GM23338 (cell line): ENCODE data around the gene HBZ. TPM values are rescaled to one million over a fixed set of nuclear protein-coding genes. Genes with fewer than 3 reads are reported as not detected.

Source experiments
- ATAC-seq: fragments of 200-7000 bp; cut with Tn5 transposase; 3 replicates; pipeline ENCODE4 v1.9.1; 2020
- DNase-seq: peaks from one replicate; pipeline ENCODE4 v3.0.0-alpha.2; 2015; ENCODE audit warnings: low spot score
- H2AFZ ChIP-seq: fragments of 200-600 bp; sonication (generic); 2 replicates; pipeline ENCODE4 v1.8.0; 2016; ENCODE audit warnings: antibody characterized with exemption, mild to moderate bottlenecking, moderate library complexity
- H3F3A ChIP-seq: fragments of 200-600 bp; sonication (generic); replicated peaks from 2 replicates; pipeline ENCODE4 v1.8.0; 2017; ENCODE audit warnings: antibody characterized with exemption, mixed run types, low read depth
- H3K27ac ChIP-seq: fragments of 200-600 bp; sonication (generic); 2 replicates; pipeline ENCODE4 v1.6.1; 2016; ENCODE audit warnings: low read depth
- H3K27me3 ChIP-seq: fragments of 200-600 bp; sonication (generic); 2 replicates; pipeline ENCODE4 v1.8.0; 2016; ENCODE audit warnings: mild to moderate bottlenecking, mixed run types, moderate library complexity; ENCODE audit not compliant: insufficient read depth
- H3K36me3 ChIP-seq: fragments of 200-600 bp; sonication (generic); 2 replicates; pipeline ENCODE4 v1.8.0; 2016; ENCODE audit warnings: mild to moderate bottlenecking; ENCODE audit not compliant: insufficient read depth
- H3K4me1 ChIP-seq: fragments of 200-600 bp; sonication (generic); 2 replicates; pipeline ENCODE4 v1.8.0; 2016; ENCODE audit warnings: mild to moderate bottlenecking, moderate library complexity; ENCODE audit not compliant: insufficient read depth
- H3K4me2 ChIP-seq: fragments of 200-600 bp; sonication (generic); 2 replicates; pipeline ENCODE4 v1.7.1; 2017; ENCODE audit warnings: mixed run types
- H3K4me3 ChIP-seq: fragments of 200-600 bp; sonication (generic); 2 replicates; pipeline ENCODE4 v1.6.1; 2016; ENCODE audit warnings: mixed run types
- H3K79me2 ChIP-seq: fragments of 200-600 bp; sonication (generic); replicated peaks from 2 replicates; pipeline ENCODE4 v1.8.0; 2017; ENCODE audit warnings: mild to moderate bottlenecking; ENCODE audit not compliant: insufficient read depth
- H3K9me2 ChIP-seq: fragments of 200-600 bp; sonication (generic); 2 replicates; pipeline ENCODE4 v1.8.0; 2017; ENCODE audit not compliant: insufficient read depth
- H4K20me1 ChIP-seq: fragments of 200-600 bp; sonication (generic); replicated peaks from 2 replicates; pipeline ENCODE4 v1.8.0; 2017; ENCODE audit warnings: mild to moderate bottlenecking; ENCODE audit not compliant: insufficient read depth
- H3K27ac Mint-ChIP-seq: 2 replicates; pipeline ENCODE4 v1.8.0; 2020; ENCODE audit warnings: inconsistent platforms, mild to moderate bottlenecking, moderate library complexity, mixed read lengths
- H3K27me3 Mint-ChIP-seq: 3 replicates; pipeline ENCODE4 v1.8.0; 2022; ENCODE audit warnings: low read depth, mild to moderate bottlenecking, moderate library complexity, mixed read lengths, inconsistent platforms; ENCODE audit not compliant: insufficient read depth, poor library complexity
- H3K36me3 Mint-ChIP-seq: 3 replicates; pipeline ENCODE4 v1.8.0; 2021; ENCODE audit warnings: low read depth, mild to moderate bottlenecking, inconsistent platforms, moderate library complexity, mixed read lengths
- H3K4me1 Mint-ChIP-seq: 3 replicates; pipeline ENCODE4 v1.8.0; 2020; ENCODE audit warnings: mild to moderate bottlenecking, inconsistent platforms, mixed read lengths
- H3K4me3 Mint-ChIP-seq: 3 replicates; pipeline ENCODE4 v1.8.0; 2021; ENCODE audit warnings: moderate library complexity, mild to moderate bottlenecking, inconsistent platforms, mixed read lengths
- H3K9me3 Mint-ChIP-seq: 3 replicates; pipeline ENCODE4 v1.8.0; 2020; ENCODE audit warnings: moderate library complexity, mild to moderate bottlenecking, inconsistent platforms, mixed read lengths
- CREB1 ChIP-seq: fragments of 250-450 bp; sonication (Bioruptor Pico); IDR thresholded peaks from 2 replicates; pipeline ENCODE4 v1.5.0; 2020; ENCODE audit warnings: low read depth, mild to moderate bottlenecking, moderate library complexity
- EZH2 ChIP-seq: fragments of 200-600 bp; sonication (generic); IDR thresholded peaks from one replicate; pipeline ENCODE4 v1.8.0; 2017; ENCODE audit warnings: antibody characterized with exemption, mild to moderate bottlenecking, low read depth; ENCODE audit not compliant: unreplicated experiment
- EZH2phosphoT487 ChIP-seq: fragments of 200-600 bp; sonication (generic); IDR thresholded peaks from one replicate; pipeline ENCODE4 v1.8.1; 2018; ENCODE audit warnings: antibody characterized with exemption; ENCODE audit not compliant: unreplicated experiment
- NANOG ChIP-seq: IDR thresholded peaks from 2 replicates; pipeline ENCODE4 v1.6.1; 2016; ENCODE audit warnings: antibody characterized with exemption, borderline replicate concordance
- POLR2AphosphoS5 ChIP-seq: IDR thresholded peaks from 2 replicates; pipeline ENCODE4 v1.6.1; 2016; ENCODE audit warnings: antibody characterized with exemption, low read depth
- STAT1 ChIP-seq: IDR thresholded peaks from one replicate; pipeline ENCODE4 v1.6.1; 2016; ENCODE audit warnings: antibody characterized with exemption; ENCODE audit not compliant: unreplicated experiment
- ZNF114 ChIP-seq: fragments of 250-450 bp; sonication (Bioruptor Pico); IDR thresholded peaks from 2 replicates; pipeline ENCODE4 v1.5.0; 2020; ENCODE audit warnings: mild to moderate bottlenecking, moderate library complexity
- ZNF331 ChIP-seq: fragments of 250-450 bp; sonication (Bioruptor Pico); IDR thresholded peaks from 2 replicates; pipeline ENCODE4 v1.5.0; 2020; ENCODE audit warnings: low read depth, mild to moderate bottlenecking, moderate library complexity
- polyA plus RNA-seq: library from polyadenylated mRNA; unstranded; fragments of >200 nt; fragmentation: Nextera tagmentation; extraction: Ambion mirVana; gene quantifications from 2 replicates; pipeline ENCODE4 v1.2.1, GENCODE V29; 2016
- total RNA-seq: library from RNA; depleted of rRNA; stranded (reverse); fragments of >200 nt; shearing (Covaris generic); gene quantifications from 2 replicates; pipeline ENCODE4 v1.2.3, GENCODE V29; 2014
- TF ChIP-seq, protein P1 (sequence below), 2 experiments: fragments of 200-600 bp in 1 of 2; sonication (generic) in 1 of 2; conservative IDR thresholded peaks; 2 replicates each; pipeline versions ENCODE4 v1.5.1 to v1.6.1; 2016 to 2017; ENCODE audit warnings: antibody characterized with exemption in 2 of 2, low read depth in 2 of 2, mild to moderate bottlenecking in 2 of 2, moderate library complexity in 1 of 2
- TF ChIP-seq, protein P2 (sequence below): IDR thresholded peaks from one replicate; pipeline ENCODE4 v1.6.1; 2018; ENCODE audit warnings: antibody characterized with exemption; ENCODE audit not compliant: unreplicated experiment
- TF ChIP-seq, protein P3 (sequence below): IDR thresholded peaks from 2 replicates; pipeline ENCODE4 v1.6.1; 2016; ENCODE audit warnings: antibody characterized with exemption

Gene HBZ
- total and polyA plus RNA-seq, 2 experiments from 2014 or later: 0.39 TPM; not detected in 1

DNA sequence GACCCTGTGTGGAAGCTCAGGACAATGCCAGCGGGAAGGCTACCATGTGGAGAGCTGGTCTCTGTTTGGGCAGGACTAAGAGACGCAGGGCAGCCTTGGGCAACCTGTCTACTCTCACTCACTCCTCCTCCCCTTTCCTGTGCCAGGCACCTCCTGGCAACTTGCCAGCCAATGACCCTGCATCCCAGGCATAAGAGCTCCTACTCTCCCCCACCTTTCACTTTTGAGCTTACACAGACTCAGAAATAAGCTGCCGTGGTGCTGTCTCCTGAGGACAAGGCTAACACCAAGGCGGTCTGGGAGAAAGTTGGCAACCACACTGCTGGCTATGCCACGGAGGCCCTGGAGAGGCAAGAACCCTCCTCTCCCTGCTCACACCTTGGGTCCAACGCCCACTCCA, 16.0 kb downstream of the HBZ start:
- Histone ChIP-seq H4K20me1 (no peaks in the 10 kb centered on the region), H3K27ac (no peak overlapping the region), H3K4me3 (no peak overlapping the region), H3K9me2 (no peaks in the 10 kb centered on the region), H3F3A (peaks cover 9% of the 10 kb centered on the region), H3K27me3 (peaks cover 74% of the 10 kb centered on the region), H3K36me3 (no peaks in the 10 kb centered on the region), H2AFZ (no peak overlapping the region), H3K79me2 (no peaks in the 10 kb centered on the region), H3K4me2 (no peak overlapping the region), H3K4me1 (peaks cover 43% of the 10 kb centered on the region)
- TF ChIP-seq, protein P1, sequence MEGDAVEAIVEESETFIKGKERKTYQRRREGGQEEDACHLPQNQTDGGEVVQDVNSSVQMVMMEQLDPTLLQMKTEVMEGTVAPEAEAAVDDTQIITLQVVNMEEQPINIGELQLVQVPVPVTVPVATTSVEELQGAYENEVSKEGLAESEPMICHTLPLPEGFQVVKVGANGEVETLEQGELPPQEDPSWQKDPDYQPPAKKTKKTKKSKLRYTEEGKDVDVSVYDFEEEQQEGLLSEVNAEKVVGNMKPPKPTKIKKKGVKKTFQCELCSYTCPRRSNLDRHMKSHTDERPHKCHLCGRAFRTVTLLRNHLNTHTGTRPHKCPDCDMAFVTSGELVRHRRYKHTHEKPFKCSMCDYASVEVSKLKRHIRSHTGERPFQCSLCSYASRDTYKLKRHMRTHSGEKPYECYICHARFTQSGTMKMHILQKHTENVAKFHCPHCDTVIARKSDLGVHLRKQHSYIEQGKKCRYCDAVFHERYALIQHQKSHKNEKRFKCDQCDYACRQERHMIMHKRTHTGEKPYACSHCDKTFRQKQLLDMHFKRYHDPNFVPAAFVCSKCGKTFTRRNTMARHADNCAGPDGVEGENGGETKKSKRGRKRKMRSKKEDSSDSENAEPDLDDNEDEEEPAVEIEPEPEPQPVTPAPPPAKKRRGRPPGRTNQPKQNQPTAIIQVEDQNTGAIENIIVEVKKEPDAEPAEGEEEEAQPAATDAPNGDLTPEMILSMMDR (conservative IDR thresholded peaks at IDR 0.05; ENCODE audit: low read depth in 2 of 2): no peak
- TF ChIP-seq, protein P2, sequence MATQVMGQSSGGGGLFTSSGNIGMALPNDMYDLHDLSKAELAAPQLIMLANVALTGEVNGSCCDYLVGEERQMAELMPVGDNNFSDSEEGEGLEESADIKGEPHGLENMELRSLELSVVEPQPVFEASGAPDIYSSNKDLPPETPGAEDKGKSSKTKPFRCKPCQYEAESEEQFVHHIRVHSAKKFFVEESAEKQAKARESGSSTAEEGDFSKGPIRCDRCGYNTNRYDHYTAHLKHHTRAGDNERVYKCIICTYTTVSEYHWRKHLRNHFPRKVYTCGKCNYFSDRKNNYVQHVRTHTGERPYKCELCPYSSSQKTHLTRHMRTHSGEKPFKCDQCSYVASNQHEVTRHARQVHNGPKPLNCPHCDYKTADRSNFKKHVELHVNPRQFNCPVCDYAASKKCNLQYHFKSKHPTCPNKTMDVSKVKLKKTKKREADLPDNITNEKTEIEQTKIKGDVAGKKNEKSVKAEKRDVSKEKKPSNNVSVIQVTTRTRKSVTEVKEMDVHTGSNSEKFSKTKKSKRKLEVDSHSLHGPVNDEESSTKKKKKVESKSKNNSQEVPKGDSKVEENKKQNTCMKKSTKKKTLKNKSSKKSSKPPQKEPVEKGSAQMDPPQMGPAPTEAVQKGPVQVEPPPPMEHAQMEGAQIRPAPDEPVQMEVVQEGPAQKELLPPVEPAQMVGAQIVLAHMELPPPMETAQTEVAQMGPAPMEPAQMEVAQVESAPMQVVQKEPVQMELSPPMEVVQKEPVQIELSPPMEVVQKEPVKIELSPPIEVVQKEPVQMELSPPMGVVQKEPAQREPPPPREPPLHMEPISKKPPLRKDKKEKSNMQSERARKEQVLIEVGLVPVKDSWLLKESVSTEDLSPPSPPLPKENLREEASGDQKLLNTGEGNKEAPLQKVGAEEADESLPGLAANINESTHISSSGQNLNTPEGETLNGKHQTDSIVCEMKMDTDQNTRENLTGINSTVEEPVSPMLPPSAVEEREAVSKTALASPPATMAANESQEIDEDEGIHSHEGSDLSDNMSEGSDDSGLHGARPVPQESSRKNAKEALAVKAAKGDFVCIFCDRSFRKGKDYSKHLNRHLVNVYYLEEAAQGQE: no peak
- TF ChIP-seq, protein P3, sequence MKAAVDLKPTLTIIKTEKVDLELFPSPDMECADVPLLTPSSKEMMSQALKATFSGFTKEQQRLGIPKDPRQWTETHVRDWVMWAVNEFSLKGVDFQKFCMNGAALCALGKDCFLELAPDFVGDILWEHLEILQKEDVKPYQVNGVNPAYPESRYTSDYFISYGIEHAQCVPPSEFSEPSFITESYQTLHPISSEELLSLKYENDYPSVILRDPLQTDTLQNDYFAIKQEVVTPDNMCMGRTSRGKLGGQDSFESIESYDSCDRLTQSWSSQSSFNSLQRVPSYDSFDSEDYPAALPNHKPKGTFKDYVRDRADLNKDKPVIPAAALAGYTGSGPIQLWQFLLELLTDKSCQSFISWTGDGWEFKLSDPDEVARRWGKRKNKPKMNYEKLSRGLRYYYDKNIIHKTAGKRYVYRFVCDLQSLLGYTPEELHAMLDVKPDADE: no peak
- TF ChIP-seq EZH2phosphoT487 (no peak), CREB1 (CRISPR knock-in tag) (no peak), ZNF114 (no peak), POLR2AphosphoS5 (no peak), ZNF331 (CRISPR knock-in tag) (no peak), STAT1 (no peak), NANOG (no peak), EZH2 (no peak)
- Mint-ChIP-seq H3K4me1 (peaks cover 37% of the 10 kb centered on the region), H3K27me3 (peaks cover 73% of the 10 kb centered on the region), H3K9me3 (no peaks in the 10 kb centered on the region), H3K4me3 (no peak overlapping the region), H3K27ac (no peak overlapping the region), H3K36me3 (no peaks in the 10 kb centered on the region)
- ATAC-seq: no peak
- DNase-seq: no peak
